ENCODE data around the gene TBX3. TPM values are rescaled to one million over a fixed set of nuclear protein-coding genes. Genes with fewer than 3 reads are reported as not detected.
"Not testable (repeated sequence)": the region's sequence is repeated elsewhere in the genome, so short reads cannot be mapped to it uniquely, and the experiment has no call there.

Gene TBX3
- 10 to 100 TPM; 30.3 to 99.5 (median 88.8) TPM for polyA plus RNA-seq (ENCODE audit: insufficient read length in 4 of 4)

GRCh38 chr12:114684098-114684869, at the start of gene TBX3:
TBX3 (minus strand) TSS chr12:114684175; CDS start chr12:114683200, 975 bp downstream.
- DNase-seq (ENCODE audit: low read depth in 4 of 4, low spot score in 3 of 4) = peak; percentile 92 to 95 (median 94)

GRCh38 chr12:114732426-114733030, 48.6 kb upstream of the TBX3 start:
- no peak for DNase-seq (ENCODE audit: low read depth in 4 of 4, low spot score in 3 of 4)

GRCh38 chr12:114729731-114730130, 45.8 kb upstream of the TBX3 start:
- DNase-seq (ENCODE audit: low read depth in 4 of 4, low spot score in 3 of 4) = no peak

- no peak for DNase-seq (ENCODE audit: low read depth in 4 of 4, low spot score in 3 of 4)
Measured at GRCh38 chr12:114726092-114726710, 42.2 kb upstream of the TBX3 start.

GRCh38 chr12:114722176-114722575, 38.2 kb upstream of the TBX3 start:
- not testable (repeated sequence) for DNase-seq (ENCODE audit: low read depth in 4 of 4, low spot score in 3 of 4)

GRCh38 chr12:114721266-114721665, 37.3 kb upstream of the TBX3 start:
- no peak for DNase-seq (ENCODE audit: low read depth in 4 of 4, low spot score in 3 of 4)

- DNase-seq (ENCODE audit: low read depth in 4 of 4, low spot score in 3 of 4) = no peak
Measured at GRCh38 chr12:114713466-114714215, 29.7 kb upstream of the TBX3 start.

- DNase-seq (ENCODE audit: low read depth in 4 of 4, low spot score in 3 of 4) = no peak
Measured at GRCh38 chr12:114711689-114712152, 27.7 kb upstream of the TBX3 start.

- DNase-seq (ENCODE audit: low read depth in 4 of 4, low spot score in 3 of 4) = no peak
Measured at GRCh38 chr12:114710151-114710550, 26.2 kb upstream of the TBX3 start.

GRCh38 chr12:114709112-114709511, 25.1 kb upstream of the TBX3 start:
- DNase-seq (ENCODE audit: low read depth in 4 of 4, low spot score in 3 of 4) = no peak

GRCh38 chr12:114708598-114708997, 24.6 kb upstream of the TBX3 start:
- DNase-seq (ENCODE audit: low read depth in 4 of 4, low spot score in 3 of 4) = not testable (repeated sequence)

- DNase-seq (ENCODE audit: low read depth in 4 of 4, low spot score in 3 of 4) = no peak
Measured at GRCh38 chr12:114704096-114704495, 20.1 kb upstream of the TBX3 start.

GRCh38 chr12:114703060-114703493, 19.1 kb upstream of the TBX3 start:
- DNase-seq (ENCODE audit: low read depth in 4 of 4, low spot score in 3 of 4) = no peak

- DNase-seq (ENCODE audit: low read depth in 4 of 4, low spot score in 3 of 4) = no peak
Measured at GRCh38 chr12:114702462-114702861, 18.5 kb upstream of the TBX3 start.

- DNase-seq (ENCODE audit: low read depth in 4 of 4, low spot score in 3 of 4) = no peak
Measured at GRCh38 chr12:114701553-114701952, 17.6 kb upstream of the TBX3 start.

GRCh38 chr12:114701104-114701414, 17.1 kb upstream of the TBX3 start:
- no peak for DNase-seq (ENCODE audit: low read depth in 4 of 4, low spot score in 3 of 4)

GRCh38 chr12:114700392-114701103, 16.6 kb upstream of the TBX3 start:
- DNase-seq (ENCODE audit: low read depth in 4 of 4, low spot score in 3 of 4) = no peak

- DNase-seq (ENCODE audit: low read depth in 4 of 4, low spot score in 3 of 4) = no peak
Measured at GRCh38 chr12:114698566-114699163, 14.7 kb upstream of the TBX3 start.

- DNase-seq (ENCODE audit: low read depth in 4 of 4, low spot score in 3 of 4) = no peak
Measured at GRCh38 chr12:114697741-114698565, 14.0 kb upstream of the TBX3 start.
